Naive thymus-derived CD4-positive, alpha-beta T cell (primary cell): ENCODE results near the gene CYP27C1. TPM values are rescaled to one million over a fixed set of nuclear protein-coding genes. Genes with fewer than 3 reads are reported as not detected.
A peak's percentile ranks its signal among the peaks of the same experiment; 100 is the strongest.
"Not testable (repeated sequence)": the region's sequence is repeated elsewhere in the genome, so short reads cannot be mapped to it uniquely, and the experiment has no call there.

Experiments
- ATAC-seq: fragments of 150-1000 bp; cut with Tn5 transposase; 2 replicates; pipeline ENCODE4 v1.10.0; 2021; ENCODE audit warnings: mild to moderate bottlenecking, moderate library complexity
- CTCF ChIA-PET: fragments of 350-600 bp; sonication (Branson Sonifier 250); formaldehyde crosslinking; loops from one replicate; lab custom pipeline; 2021; ENCODE audit warnings: antibody characterized with exemption; lab: Charles Lee
- POLR2A ChIA-PET: fragments of 350-600 bp; sonication (Branson Sonifier 250); formaldehyde crosslinking; loops from one replicate; lab custom pipeline; 2021; ENCODE audit warnings: antibody characterized with exemption, inconsistent platforms; lab: Charles Lee
- DNase-seq, 9 donors: peaks; one replicate each; pipeline versions ENCODE4 v3.0.0 to v3.0.0-alpha.2; 2020 to 2022; ENCODE audit warnings: mixed read lengths in 1 of 9
- H3K27ac ChIP-seq: one replicate; pipeline ENCODE4 v1.7.0; 2013; ENCODE audit warnings: mild to moderate bottlenecking, low read depth, low read length, moderate library complexity
- H3K27me3 ChIP-seq, 2 donors: one replicate each; pipeline ENCODE4 v1.7.0; 2013; ENCODE audit warnings: low read length in 2 of 2, mild to moderate bottlenecking in 2 of 2, moderate library complexity in 2 of 2; ENCODE audit not compliant: control insufficient read depth in 2 of 2, insufficient read depth in 2 of 2
- H3K36me3 ChIP-seq, 3 experiments: 1 replicate in 2 of 3; 2 replicates in 1 of 3; pipeline ENCODE4 v1.7.0; 2013; ENCODE audit warnings: low read length in 3 of 3, mild to moderate bottlenecking in 3 of 3, moderate library complexity in 1 of 3; ENCODE audit not compliant: insufficient read depth in 3 of 3, control insufficient read depth in 2 of 3
- H3K4me1 ChIP-seq, 2 donors: one replicate each; pipeline ENCODE4 v1.7.0; 2013; ENCODE audit warnings: low read length in 2 of 2, mild to moderate bottlenecking in 2 of 2, moderate library complexity in 1 of 2; ENCODE audit not compliant: control insufficient read depth in 2 of 2, insufficient read depth in 2 of 2
- H3K4me3 ChIP-seq: 2 replicates; pipeline ENCODE4 v1.7.0; 2013; ENCODE audit warnings: mild to moderate bottlenecking, low read length
- H3K9me3 ChIP-seq, 3 experiments: 1 replicate in 2 of 3; 2 replicates in 1 of 3; pipeline ENCODE4 v1.7.0; 2013; ENCODE audit warnings: low read length in 3 of 3; ENCODE audit not compliant: control insufficient read depth in 2 of 3
- H3K27ac Mint-ChIP-seq, 9 donors: one replicate each; pipeline ENCODE4 v1.8.0; 2020 to 2022; ENCODE audit warnings: mixed read lengths in 9 of 9, mild to moderate bottlenecking in 8 of 9, moderate library complexity in 5 of 9, inconsistent platforms in 2 of 9
- H3K27me3 Mint-ChIP-seq, 5 donors: one replicate each; pipeline ENCODE4 v1.8.0; 2021 to 2022; ENCODE audit warnings: mixed read lengths in 5 of 5, mild to moderate bottlenecking in 1 of 5
- H3K36me3 Mint-ChIP-seq, 5 donors: one replicate each; pipeline ENCODE4 v1.8.0; 2020 to 2022; ENCODE audit warnings: mixed read lengths in 5 of 5, mild to moderate bottlenecking in 3 of 5, inconsistent platforms in 1 of 5
- H3K4me1 Mint-ChIP-seq, 7 donors: one replicate each; pipeline ENCODE4 v1.8.0; 2020 to 2022; ENCODE audit warnings: mixed read lengths in 7 of 7, mild to moderate bottlenecking in 3 of 7, inconsistent platforms in 1 of 7
- H3K4me3 Mint-ChIP-seq, 10 donors: one replicate each; pipeline ENCODE4 v1.8.0; 2020 to 2022; ENCODE audit warnings: mild to moderate bottlenecking in 10 of 10, mixed read lengths in 10 of 10, moderate library complexity in 6 of 10, inconsistent platforms in 2 of 10
- H3K9me3 Mint-ChIP-seq, 11 donors: one replicate each; pipeline ENCODE4 v1.8.0; 2020 to 2022; ENCODE audit warnings: mixed read lengths in 11 of 11, mild to moderate bottlenecking in 4 of 11, inconsistent platforms in 1 of 11, moderate library complexity in 1 of 11
- intact Hi-C, 2 donors: fragments of 100-400 bp; cut with micrococcal nuclease; formaldehyde crosslinking; loops; one replicate each; pipeline ENCODE4 v1.15.1; 2023
- polyA plus RNA-seq, 2 donors: library from polyadenylated mRNA; unstranded; fragments of 300-500 nt; fragmentation: Illumina TruSeq; gene quantifications; one replicate each; pipeline ENCODE4 v1.2.3, GENCODE V29; 2021
- total RNA-seq, 6 experiments: library from RNA in 5 of 6; stranded (reverse) in 5 of 6; gene quantifications; 1 replicate in 5 of 6; 2 replicates in 1 of 6; pipeline ENCODE4 v1.2.3 and lab custom pipeline; 2021 to 2026

The CYP27C1 gene
- total and polyA plus RNA-seq, 7 experiments from 2014 or later = not detected

DNA sequence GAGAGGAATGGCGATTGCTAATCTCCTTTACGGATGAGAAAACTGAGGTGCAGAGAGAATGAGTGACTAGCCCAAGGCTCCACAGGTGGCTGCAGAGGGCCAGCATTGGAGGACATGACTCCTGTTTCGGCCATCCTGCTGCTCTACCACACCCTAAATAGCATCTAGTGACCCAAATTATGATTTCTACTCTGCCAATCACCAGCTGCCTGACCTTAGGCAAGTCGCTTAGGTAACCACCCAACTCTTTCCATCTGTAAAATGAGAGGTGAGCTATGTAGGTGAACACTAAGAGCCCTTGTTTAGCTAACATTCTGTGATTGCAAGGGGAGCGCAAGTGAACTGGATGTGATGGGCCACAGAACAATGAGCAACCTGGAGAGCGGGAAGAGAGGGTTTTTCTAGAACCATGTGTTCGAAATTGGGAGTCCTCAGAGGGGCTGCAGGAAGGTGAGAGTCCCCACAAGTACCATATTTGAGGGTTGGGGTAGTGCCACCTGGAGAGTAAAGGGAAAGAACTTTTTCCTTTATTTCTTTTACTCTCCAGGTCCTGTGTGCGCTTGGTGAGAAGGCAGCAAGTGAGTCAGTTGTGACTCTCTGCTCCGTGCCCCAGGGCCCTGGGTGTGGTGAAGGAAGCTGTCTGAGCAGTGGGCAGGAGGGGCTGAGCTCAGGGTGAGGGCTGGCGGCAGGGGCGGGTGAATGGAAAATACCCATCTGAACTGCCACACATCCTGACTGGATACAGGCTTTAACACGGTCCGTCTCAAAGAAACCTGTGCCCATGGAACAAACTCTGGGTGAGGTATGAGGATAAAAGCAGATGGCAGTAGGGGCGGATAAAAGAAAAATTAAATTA lies 2.4 kb downstream of the CYP27C1 start:
- Mint-ChIP-seq H3K4me3 (peak overlapping the region in 8 of 10 donors; percentile 10 to 74 (median 50)), H3K4me1 (peaks cover 8 to 28% (median 23%) of the 10 kb centered on the region in 7 donors), H3K36me3 (peaks cover 0 to 7% (median 4%) of the 10 kb centered on the region in 5 donors), H3K9me3 (peaks cover 0 to 19% (median 10%) of the 10 kb centered on the region in 11 donors), H3K27ac (peak overlapping the region in 1 of 9 donors; percentile 22), H3K27me3 (peaks cover 55 to 76% (median 62%) of the 10 kb centered on the region in 5 donors)
- ChIA-PET POLR2A (interaction anchor here (0.6 kb wide), 2 partner anchors 45 to 286 kb away, joined by 3 read pairs; no protein-coding TSS in a partner anchor), CTCF (no interaction called here)
- Histone ChIP-seq H3K27me3 (peaks cover 8 to 16% of the 10 kb centered on the region in 2 donors), H3K27ac (no peak overlapping the region), H3K4me3 (no peak overlapping the region), H3K4me1 (peaks cover 0 to 6% of the 10 kb centered on the region in 2 donors), H3K36me3 (no peaks in the 10 kb centered on the region), H3K9me3 (no peaks in the 10 kb centered on the region)
- DNase-seq = no peak
- no peak for ATAC-seq
- intact Hi-C loops = no loop called here

DNA sequence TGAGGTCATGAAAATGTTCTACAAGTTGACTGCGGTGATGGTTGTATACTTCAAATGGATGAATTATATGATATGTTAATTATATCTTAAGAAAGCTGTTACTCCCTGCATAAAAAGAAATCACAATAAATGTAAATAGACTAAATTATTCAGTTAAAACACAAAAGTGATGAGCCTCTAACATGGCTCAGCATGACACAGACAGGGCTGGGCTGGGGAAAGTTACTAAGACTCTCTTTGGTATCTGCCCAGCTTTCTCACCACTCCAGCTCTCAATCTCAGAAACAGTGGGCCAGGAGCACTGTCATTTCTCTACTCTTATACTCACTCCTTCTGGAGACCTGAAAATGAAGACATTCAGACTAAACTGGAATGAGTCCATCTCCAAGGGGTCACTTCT lies 3.5 kb downstream of the CYP27C1 start:
- Histone ChIP-seq H3K27ac (no peak overlapping the region), H3K27me3 (peaks cover 8 to 16% of the 10 kb centered on the region in 2 donors), H3K36me3 (no peaks in the 10 kb centered on the region), H3K4me1 (peaks cover 0 to 6% of the 10 kb centered on the region in 2 donors), H3K9me3 (no peaks in the 10 kb centered on the region), H3K4me3 (no peak overlapping the region)
- DNase-seq = no peak
- Mint-ChIP-seq H3K9me3 (peaks cover 0 to 19% (median 10%) of the 10 kb centered on the region in 11 donors), H3K27ac (no peak overlapping the region), H3K36me3 (peaks cover 0 to 7% (median 4%) of the 10 kb centered on the region in 5 donors), H3K4me1 (peaks cover 8 to 28% (median 23%) of the 10 kb centered on the region in 7 donors), H3K27me3 (peaks cover 58 to 82% (median 71%) of the 10 kb centered on the region in 5 donors), H3K4me3 (no peak overlapping the region)
- intact Hi-C loops = no loop called here
- ChIA-PET CTCF (no interaction called here), POLR2A (no interaction called here)
- ATAC-seq = no peak

DNA sequence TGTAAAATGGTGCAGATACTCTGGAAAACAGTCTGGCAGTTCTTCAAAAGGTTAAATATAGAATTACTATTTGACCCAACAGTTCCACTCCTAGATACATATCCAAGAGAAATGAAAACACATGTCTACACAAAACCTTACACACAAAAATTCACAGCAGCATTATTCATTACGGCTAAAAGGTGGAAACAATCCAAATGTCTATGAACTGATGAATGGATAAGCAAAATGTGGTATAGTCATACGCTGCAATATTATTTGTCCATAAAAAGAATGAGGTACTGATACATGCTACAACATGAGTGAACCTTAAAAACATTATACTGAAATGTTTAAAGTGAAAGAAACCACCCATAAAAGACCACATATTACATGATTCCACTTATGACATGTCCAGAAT lies 4.0 kb downstream of the CYP27C1 start:
- CTCF ChIA-PET = no interaction called here
- no peak for DNase-seq

DNA sequence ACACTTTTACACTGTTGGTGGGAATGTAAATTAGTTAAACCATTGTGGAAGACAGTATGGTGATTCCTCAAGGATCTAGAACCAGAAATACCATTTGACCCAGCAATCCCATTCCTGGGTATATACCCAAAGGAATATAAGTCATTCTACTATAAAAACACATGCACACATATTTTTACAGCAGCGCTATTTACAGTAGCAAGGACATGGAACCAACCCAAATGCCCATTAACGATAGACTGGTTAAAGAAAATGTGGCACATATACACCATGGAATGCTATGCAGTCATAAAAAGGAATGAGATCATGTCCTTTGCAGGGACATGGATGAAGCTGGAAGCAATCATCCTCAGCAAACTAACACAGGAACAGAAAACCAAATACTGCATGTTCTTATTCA lies 5.9 kb downstream of the CYP27C1 start:
- ATAC-seq, DNase-seq, POLR2A ChIA-PET, H3K27ac Mint-ChIP-seq, H3K36me3 Mint-ChIP-seq, H3K4me3 Mint-ChIP-seq, intact Hi-C loops, H3K36me3 ChIP-seq, CTCF ChIA-PET, H3K4me3 ChIP-seq, H3K9me3 ChIP-seq, H3K27ac ChIP-seq, H3K4me1 ChIP-seq, H3K27me3 ChIP-seq: not testable (repeated sequence)
- Mint-ChIP-seq H3K27me3 (peaks cover 58 to 82% (median 70%) of the 10 kb centered on the region in 5 donors), H3K9me3 (peaks cover 0 to 12% (median 10%) of the 10 kb centered on the region in 11 donors), H3K4me1 (peaks cover 0 to 18% (median 12%) of the 10 kb centered on the region in 7 donors)

More for the DNA sequence above, 4.0 kb downstream of the CYP27C1 start:
- peaks cover 0 to 19% (median 10%) of the 10 kb centered on the region in 11 donors for H3K9me3 Mint-ChIP-seq
- POLR2A ChIA-PET = no interaction called here
- H3K4me1 Mint-ChIP-seq = peaks cover 8 to 28% (median 23%) of the 10 kb centered on the region in 7 donors
- no peak overlapping the region for H3K4me3 Mint-ChIP-seq
- Histone ChIP-seq H3K4me3 (no peak overlapping the region), H3K27me3 (peaks cover 8 to 16% of the 10 kb centered on the region in 2 donors), H3K27ac (no peak overlapping the region), H3K4me1 (peaks cover 0 to 6% of the 10 kb centered on the region in 2 donors), H3K9me3 (no peaks in the 10 kb centered on the region), H3K36me3 (no peaks in the 10 kb centered on the region)
- no peak overlapping the region for H3K27ac Mint-ChIP-seq
- peaks cover 58 to 79% (median 72%) of the 10 kb centered on the region in 5 donors for H3K27me3 Mint-ChIP-seq
- H3K36me3 Mint-ChIP-seq = peaks cover 0 to 7% (median 4%) of the 10 kb centered on the region in 5 donors
- ATAC-seq = no peak
- intact Hi-C loops = no loop called here

DNA sequence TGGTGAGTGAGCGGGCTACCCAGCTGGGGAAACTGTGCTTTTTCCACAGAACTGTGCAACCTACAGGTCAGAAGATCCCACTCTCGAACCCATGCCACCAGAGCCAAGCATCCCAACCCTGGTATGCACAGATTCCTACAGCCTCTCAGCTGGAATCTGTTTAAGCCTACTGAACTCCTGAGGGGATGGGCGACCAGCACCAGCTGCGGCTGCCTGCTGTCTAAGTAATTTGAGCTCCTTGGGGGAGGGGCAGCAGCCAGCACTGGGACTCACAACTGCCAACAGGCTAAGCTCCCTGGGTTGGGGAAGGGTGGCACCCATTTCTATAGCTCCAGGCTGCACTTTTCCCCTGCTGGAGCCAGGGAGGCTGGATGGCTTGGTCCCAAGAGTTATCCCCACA lies 11.8 kb downstream of the CYP27C1 start:
- H3K36me3 ChIP-seq = no peaks in the 10 kb centered on the region
- no peaks in the 10 kb centered on the region for H3K9me3 ChIP-seq
- ChIA-PET POLR2A (no interaction called here), CTCF (no interaction called here)
- H3K27ac Mint-ChIP-seq = no peak overlapping the region
- H3K36me3 Mint-ChIP-seq = no peaks in the 10 kb centered on the region
- H3K4me1 ChIP-seq = no peaks in the 10 kb centered on the region
- intact Hi-C loops = no loop called here
- no peaks in the 10 kb centered on the region for H3K27me3 ChIP-seq
- DNase-seq (no peak), ATAC-seq (no peak)
- no peaks in the 10 kb centered on the region for H3K4me1 Mint-ChIP-seq
- H3K4me3 ChIP-seq = no peak overlapping the region
- H3K4me3 Mint-ChIP-seq = no peak overlapping the region
- peaks cover 46 to 56% (median 50%) of the 10 kb centered on the region in 5 donors for H3K27me3 Mint-ChIP-seq
- no peak overlapping the region for H3K27ac ChIP-seq
- peaks cover 0 to 1% (median 0%) of the 10 kb centered on the region in 11 donors for H3K9me3 Mint-ChIP-seq

DNA sequence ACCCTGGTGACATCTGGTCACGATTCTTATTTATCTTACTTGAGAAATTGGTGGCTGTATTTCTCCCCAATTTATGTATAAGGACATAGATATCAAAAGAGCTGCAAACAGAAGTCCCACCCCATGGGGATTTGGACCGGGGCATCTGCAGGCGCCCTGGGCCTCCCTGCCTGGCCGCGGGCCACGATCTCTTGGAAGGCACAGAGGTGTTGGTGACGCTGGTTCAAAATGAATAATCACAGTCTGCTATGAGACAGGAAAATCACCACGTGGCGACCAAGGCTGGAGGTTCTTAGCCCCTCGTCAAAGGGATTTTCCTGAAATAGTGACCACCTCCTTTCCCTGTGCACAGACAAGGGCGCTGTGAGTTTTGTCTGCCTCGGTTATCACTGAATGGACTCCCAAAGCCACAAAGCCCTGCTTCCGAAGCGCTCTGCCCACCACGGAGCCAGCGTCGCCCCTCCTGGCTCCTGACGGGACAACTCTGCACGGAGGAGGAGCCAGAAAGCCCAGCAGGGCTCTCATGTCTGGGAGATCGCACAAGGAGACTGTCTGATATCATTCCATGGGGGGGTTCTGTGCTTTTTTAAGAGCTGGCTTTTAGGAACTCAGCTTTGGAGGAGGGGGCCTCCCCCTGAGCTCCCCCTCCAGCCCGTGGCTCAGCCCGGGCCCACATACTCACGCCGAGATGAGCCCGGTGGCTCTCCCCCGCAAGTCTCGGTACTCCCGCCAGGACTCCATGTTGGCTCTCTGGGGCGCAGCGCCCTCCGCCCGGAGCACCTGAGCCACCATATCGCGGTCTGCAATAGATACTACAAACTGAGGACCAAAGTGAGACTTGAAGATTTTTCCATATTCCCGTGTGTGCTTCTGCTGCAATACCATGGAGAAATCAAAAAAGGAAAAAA lies 14.6 kb downstream of the CYP27C1 start:
- intact Hi-C loops = no loop called here
- H3K27me3 Mint-ChIP-seq = peaks cover 21 to 38% (median 31%) of the 10 kb centered on the region in 5 donors
- ATAC-seq = no peak
- H3K36me3 Mint-ChIP-seq = no peaks in the 10 kb centered on the region
- no peaks in the 10 kb centered on the region for H3K9me3 Mint-ChIP-seq
- Histone ChIP-seq H3K36me3 (no peaks in the 10 kb centered on the region), H3K9me3 (no peaks in the 10 kb centered on the region), H3K4me3 (no peak overlapping the region), H3K27ac (no peak overlapping the region), H3K4me1 (no peaks in the 10 kb centered on the region), H3K27me3 (no peaks in the 10 kb centered on the region)
- H3K27ac Mint-ChIP-seq = no peak overlapping the region
- CTCF ChIA-PET = no interaction called here
- no peak overlapping the region for H3K4me3 Mint-ChIP-seq
- POLR2A ChIA-PET = no interaction called here
- H3K4me1 Mint-ChIP-seq = no peaks in the 10 kb centered on the region
- DNase-seq = no peak
